Breast epithelium (tissue), 3 donors: Measurements from ENCODE around the gene PLCH2.
"Not testable (repeated sequence)": the region's sequence is repeated elsewhere in the genome, so short reads cannot be mapped to it uniquely, and the experiment has no call there.

ENCODE experiments used
- CTCF ChIP-seq, 3 donors: fragments of 450-650 bp; IDR thresholded peaks; one replicate each; pipeline ENCODE4 v1.5.1; 2016 to 2017; ENCODE audit warnings: antibody characterized with exemption in 3 of 3, mild to moderate bottlenecking in 3 of 3, moderate library complexity in 3 of 3
- POLR2A ChIP-seq: fragments of 450-650 bp; IDR thresholded peaks from one replicate; pipeline ENCODE4 v1.6.1; 2016; ENCODE audit warnings: antibody characterized with exemption, mild to moderate bottlenecking, moderate library complexity
- POLR2AphosphoS5 ChIP-seq, 3 donors: sonication (generic); formaldehyde crosslinking; IDR thresholded peaks; one replicate each; pipeline ENCODE4 v1.6.1; 2017; ENCODE audit warnings: antibody characterized with exemption in 3 of 3

GRCh38 chr1:2459102-2459753, 16.9 kb upstream of the PLCH2 start:
- TF ChIP-seq CTCF (IDR thresholded peaks at IDR 0.05); POLR2A; POLR2AphosphoS5 (IDR thresholded peaks at IDR 0.05): not testable (repeated sequence)
